ENCODE measurements around the gene SEMA6D.

DNA sequence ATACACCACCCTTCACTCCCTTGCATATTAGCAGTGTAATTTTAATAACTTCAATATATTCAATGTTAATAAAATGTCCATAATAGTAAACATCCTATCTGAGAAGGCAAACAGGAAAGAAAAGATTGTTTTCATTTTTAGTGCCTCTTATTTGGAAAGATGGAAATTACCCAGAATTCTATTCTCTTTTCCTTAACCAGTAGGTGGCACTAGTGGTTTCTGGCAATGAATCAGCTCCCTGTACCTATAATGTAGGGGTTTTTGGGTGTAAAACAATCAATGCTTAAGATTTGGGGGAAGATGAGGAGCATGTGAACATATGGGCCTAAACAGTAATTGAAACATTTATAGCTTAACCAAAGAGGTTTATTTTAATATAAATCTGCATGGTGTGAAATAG lies 5.7 kb upstream of the SEMA6D start:
- TF ChIP-seq CTCF (IDR thresholded peaks at IDR 0.05; ENCODE audit: low read length) (peak; percentile 72), EZH2phosphoT487 (IDR thresholded peaks at IDR 0.05; ENCODE audit: low read length) (no peak), EZH2 (optimal IDR thresholded peaks at IDR 0.05; ENCODE audit: low read depth, low read length) (no peak)

Data from MM.1S (cell line).